Glutamatergic neuron (in vitro differentiated cells): Measurements from ENCODE around the gene ZCCHC2. TPM values are rescaled to one million over a fixed set of nuclear protein-coding genes. Genes with fewer than 3 reads are reported as not detected.

Experiments
- DNase-seq: peaks from one replicate; pipeline ENCODE4 v3.0.0; 2022
- H3K27ac Mint-ChIP-seq: one replicate; pipeline ENCODE4 v1.8.0; 2020; ENCODE audit warnings: mild to moderate bottlenecking, mixed read lengths, inconsistent platforms; ENCODE audit not compliant: unreplicated experiment
- H3K27me3 Mint-ChIP-seq: one replicate; pipeline ENCODE4 v1.8.0; 2020; ENCODE audit warnings: mild to moderate bottlenecking, moderate library complexity, mixed read lengths, inconsistent platforms; ENCODE audit not compliant: unreplicated experiment
- H3K36me3 Mint-ChIP-seq: one replicate; pipeline ENCODE4 v1.8.0; 2020; ENCODE audit warnings: mild to moderate bottlenecking, mixed read lengths, inconsistent platforms; ENCODE audit not compliant: unreplicated experiment
- H3K4me1 Mint-ChIP-seq: one replicate; pipeline ENCODE4 v1.8.0; 2020; ENCODE audit warnings: mild to moderate bottlenecking, low read depth, mixed read lengths, inconsistent platforms; ENCODE audit not compliant: unreplicated experiment
- H3K4me3 Mint-ChIP-seq: one replicate; pipeline ENCODE4 v1.8.0; 2020; ENCODE audit warnings: mild to moderate bottlenecking, mixed read lengths, inconsistent platforms; ENCODE audit not compliant: unreplicated experiment
- H3K9me3 Mint-ChIP-seq: one replicate; pipeline ENCODE4 v1.8.0; 2020; ENCODE audit warnings: mild to moderate bottlenecking, moderate library complexity, mixed read lengths, inconsistent platforms; ENCODE audit not compliant: unreplicated experiment
- total RNA-seq: library from RNA; stranded (reverse); fragmentation: NEBNext Ultra II Directional; extraction: Animal tissue kit (Norgen Biotek cat#: 25700); gene quantifications from one replicate; pipeline ENCODE4 v1.2.1, GENCODE V29; 2021; ENCODE audit not compliant: unreplicated experiment
- TF ChIP-seq, protein P1 (sequence below): fragments of 200-600 bp; sonication (generic); IDR thresholded peaks from one replicate; pipeline ENCODE4 v1.5.0; 2021; ENCODE audit not compliant: partially characterized antibody, unreplicated experiment

The ZCCHC2 gene
- total RNA-seq, 1 donor from 2014 or later = 9.9 TPM

DNA sequence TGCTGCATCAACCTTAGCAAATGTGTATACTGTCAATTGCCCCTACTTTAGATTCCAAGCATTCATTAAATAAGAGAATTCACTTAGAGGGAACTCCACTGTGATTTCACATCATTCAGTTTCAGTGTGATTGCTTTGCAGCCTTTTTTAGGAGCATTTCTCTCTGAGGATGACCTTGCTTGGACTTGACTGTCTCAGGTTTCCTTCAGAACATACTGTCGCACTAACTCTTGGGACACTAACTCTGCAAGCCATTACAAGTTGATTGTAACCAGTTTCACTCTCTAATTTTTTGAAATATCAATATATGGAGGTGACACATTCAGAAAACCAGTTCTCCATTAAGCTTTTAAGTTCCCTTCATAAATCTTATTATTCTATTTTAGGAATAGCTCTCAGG, 6.6 kb upstream of the ZCCHC2 start:
- H3K27me3 Mint-ChIP-seq = no peaks in the 10 kb centered on the region
- peaks cover 1% of the 10 kb centered on the region for H3K9me3 Mint-ChIP-seq
- no peak for DNase-seq
- peaks cover 14% of the 10 kb centered on the region for H3K36me3 Mint-ChIP-seq
- TF ChIP-seq, protein P1, sequence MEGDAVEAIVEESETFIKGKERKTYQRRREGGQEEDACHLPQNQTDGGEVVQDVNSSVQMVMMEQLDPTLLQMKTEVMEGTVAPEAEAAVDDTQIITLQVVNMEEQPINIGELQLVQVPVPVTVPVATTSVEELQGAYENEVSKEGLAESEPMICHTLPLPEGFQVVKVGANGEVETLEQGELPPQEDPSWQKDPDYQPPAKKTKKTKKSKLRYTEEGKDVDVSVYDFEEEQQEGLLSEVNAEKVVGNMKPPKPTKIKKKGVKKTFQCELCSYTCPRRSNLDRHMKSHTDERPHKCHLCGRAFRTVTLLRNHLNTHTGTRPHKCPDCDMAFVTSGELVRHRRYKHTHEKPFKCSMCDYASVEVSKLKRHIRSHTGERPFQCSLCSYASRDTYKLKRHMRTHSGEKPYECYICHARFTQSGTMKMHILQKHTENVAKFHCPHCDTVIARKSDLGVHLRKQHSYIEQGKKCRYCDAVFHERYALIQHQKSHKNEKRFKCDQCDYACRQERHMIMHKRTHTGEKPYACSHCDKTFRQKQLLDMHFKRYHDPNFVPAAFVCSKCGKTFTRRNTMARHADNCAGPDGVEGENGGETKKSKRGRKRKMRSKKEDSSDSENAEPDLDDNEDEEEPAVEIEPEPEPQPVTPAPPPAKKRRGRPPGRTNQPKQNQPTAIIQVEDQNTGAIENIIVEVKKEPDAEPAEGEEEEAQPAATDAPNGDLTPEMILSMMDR = no peak
- no peak overlapping the region for H3K4me3 Mint-ChIP-seq
- peaks cover 2% of the 10 kb centered on the region for H3K4me1 Mint-ChIP-seq
- no peak overlapping the region for H3K27ac Mint-ChIP-seq

DNA sequence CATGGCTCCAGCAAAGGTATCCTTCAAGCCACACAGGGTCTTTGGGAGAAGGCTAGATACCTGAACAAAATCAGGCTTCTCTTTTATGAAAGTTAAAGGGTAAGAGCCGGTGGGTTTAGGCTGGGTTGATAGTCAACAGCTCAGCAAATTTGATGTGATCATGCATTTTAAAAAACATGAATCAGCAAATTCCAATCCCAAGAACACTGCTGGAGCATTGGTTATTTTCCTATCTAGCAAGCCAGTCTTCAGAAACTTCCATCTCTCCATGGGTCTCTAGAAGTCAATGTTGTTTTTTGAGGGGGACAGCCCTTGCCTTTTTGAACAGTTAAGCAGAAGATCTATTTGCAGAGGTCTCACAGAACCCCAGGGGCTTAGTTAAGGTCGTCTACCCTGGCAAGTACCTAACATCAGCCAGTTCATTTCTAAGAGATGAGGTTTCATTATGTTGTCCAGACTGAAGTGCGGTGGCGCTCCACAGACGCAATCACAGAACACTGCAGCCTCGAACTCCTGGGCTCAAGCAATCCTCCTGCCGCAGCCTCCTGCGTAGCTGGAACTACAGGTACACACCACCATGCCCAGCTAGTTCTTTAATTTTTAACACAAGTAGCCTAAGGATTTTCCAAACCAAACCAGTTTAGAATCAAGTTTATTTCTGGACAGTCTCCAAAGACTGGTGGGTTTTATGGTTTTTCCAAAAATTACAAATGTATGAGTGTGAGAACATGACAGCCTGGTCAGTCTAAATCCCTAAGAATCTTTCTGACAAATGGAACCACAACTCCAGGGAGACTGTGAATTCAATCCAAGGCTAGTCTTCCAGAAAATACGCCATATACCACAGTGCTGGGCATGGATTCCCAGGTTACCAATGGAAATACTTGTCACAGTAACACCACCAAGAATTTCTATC, 4.1 kb upstream of the ZCCHC2 start:
- no peak overlapping the region for H3K27ac Mint-ChIP-seq
- peaks cover 6% of the 10 kb centered on the region for H3K4me1 Mint-ChIP-seq

GRCh38 chr18:62519684-62520083, 3.1 kb upstream of the ZCCHC2 start:
- Mint-ChIP-seq H3K27me3 (peaks cover 5% of the 10 kb centered on the region), H3K27ac (no peak overlapping the region), H3K4me3 (no peak overlapping the region), H3K36me3 (no peaks in the 10 kb centered on the region), H3K4me1 (peaks cover 6% of the 10 kb centered on the region), H3K9me3 (peaks cover 6% of the 10 kb centered on the region)
- TF ChIP-seq, protein P1 = no peak
- no peak for DNase-seq

More for the DNA sequence above, 4.1 kb upstream of the ZCCHC2 start:
- H3K9me3 Mint-ChIP-seq = peaks cover 6% of the 10 kb centered on the region
- TF ChIP-seq, protein P1 = no peak
- peaks cover 2% of the 10 kb centered on the region for H3K36me3 Mint-ChIP-seq
- peaks cover 5% of the 10 kb centered on the region for H3K27me3 Mint-ChIP-seq
- no peak overlapping the region for H3K4me3 Mint-ChIP-seq
- DNase-seq = no peak

DNA sequence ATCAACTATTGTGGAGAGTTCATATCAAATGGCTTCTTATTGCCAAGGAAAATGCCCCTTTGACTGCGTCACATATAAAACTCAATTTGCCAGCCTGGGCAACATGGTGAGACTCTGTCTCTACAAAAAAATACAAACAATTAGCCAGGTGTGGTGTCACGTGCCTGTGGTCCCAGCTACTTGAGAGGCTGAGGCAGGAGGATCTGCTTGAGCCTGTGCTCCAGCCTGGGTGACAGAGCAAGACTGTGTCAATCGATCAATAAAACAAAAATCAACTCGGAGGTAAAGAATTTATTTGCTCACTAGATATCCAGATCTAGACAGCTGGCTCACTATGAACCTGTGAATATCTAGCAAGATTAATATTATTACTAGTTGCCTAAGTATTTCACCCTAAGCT, 1.7 kb upstream of the ZCCHC2 start:
- peaks cover 11% of the 10 kb centered on the region for H3K27me3 Mint-ChIP-seq
- H3K4me1 Mint-ChIP-seq = peaks cover 18% of the 10 kb centered on the region
- H3K4me3 Mint-ChIP-seq = peak overlapping the region; percentile 90
- no peaks in the 10 kb centered on the region for H3K36me3 Mint-ChIP-seq
- TF ChIP-seq, protein P1 = no peak
- H3K9me3 Mint-ChIP-seq = peaks cover 11% of the 10 kb centered on the region
- no peak for DNase-seq
- H3K27ac Mint-ChIP-seq = no peak overlapping the region

DNA sequence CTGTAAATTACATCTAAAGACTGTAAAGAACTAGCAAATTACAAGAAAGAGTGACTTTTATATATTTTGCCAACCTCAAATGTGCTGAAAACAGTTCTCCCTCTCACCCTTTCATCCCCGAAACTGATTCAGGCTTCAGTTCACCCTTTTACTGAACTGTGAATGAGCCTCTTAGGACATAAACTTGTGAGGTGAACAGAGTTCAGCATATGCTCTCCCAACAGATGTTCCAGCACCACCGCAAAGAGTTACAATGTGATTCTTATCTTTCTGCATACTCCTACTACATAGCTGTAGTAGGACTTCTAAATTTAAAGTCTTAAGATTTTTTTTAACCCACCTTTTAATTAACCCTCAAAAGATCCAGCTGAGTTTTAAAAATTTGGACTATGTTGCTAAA, 1.2 kb upstream of the ZCCHC2 start:
- H3K36me3 Mint-ChIP-seq = no peaks in the 10 kb centered on the region
- peak overlapping the region; percentile 69 for H3K27ac Mint-ChIP-seq
- H3K9me3 Mint-ChIP-seq = peaks cover 11% of the 10 kb centered on the region
- peak overlapping the region; percentile 90 for H3K4me3 Mint-ChIP-seq
- no peak for DNase-seq
- H3K4me1 Mint-ChIP-seq = peaks cover 20% of the 10 kb centered on the region
- H3K27me3 Mint-ChIP-seq = peaks cover 12% of the 10 kb centered on the region
- TF ChIP-seq, protein P1 = no peak
